Breast epithelium (tissue), 3 donors: ENCODE data around the gene UCK2.

Experiments used
- POLR2A ChIP-seq: fragments of 450-650 bp; IDR thresholded peaks from one replicate; pipeline ENCODE4 v1.6.1; 2016; ENCODE audit warnings: antibody characterized with exemption, mild to moderate bottlenecking, moderate library complexity
- POLR2AphosphoS5 ChIP-seq, 3 donors: sonication (generic); formaldehyde crosslinking; IDR thresholded peaks; one replicate each; pipeline ENCODE4 v1.6.1; 2017; ENCODE audit warnings: antibody characterized with exemption in 3 of 3
- TF ChIP-seq, protein P1 (sequence below), 3 donors: fragments of 450-650 bp; IDR thresholded peaks; one replicate each; pipeline ENCODE4 v1.5.1; 2016 to 2017; ENCODE audit warnings: antibody characterized with exemption in 3 of 3, mild to moderate bottlenecking in 3 of 3, moderate library complexity in 3 of 3

DNA sequence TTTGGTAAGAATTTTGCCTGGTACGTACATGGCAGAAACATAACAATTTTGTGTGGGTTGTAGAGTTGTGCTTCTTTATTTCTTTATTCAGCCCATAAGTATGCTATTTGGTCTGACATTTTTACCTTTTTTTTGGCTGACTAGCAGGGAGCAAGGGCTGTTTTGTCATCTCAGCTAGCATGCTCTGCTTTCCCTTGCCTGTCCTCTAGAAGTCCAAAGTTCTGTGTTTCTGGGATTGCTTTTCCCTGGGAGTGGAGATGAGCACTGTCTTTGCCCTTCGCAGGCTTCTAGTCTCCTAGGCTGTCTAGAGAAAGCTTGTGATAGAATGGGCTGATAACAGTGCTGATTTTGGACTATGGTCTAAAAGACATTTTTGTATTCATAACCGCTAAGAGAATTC, 7.5 kb downstream of the UCK2 start:
- TF ChIP-seq, protein P1, sequence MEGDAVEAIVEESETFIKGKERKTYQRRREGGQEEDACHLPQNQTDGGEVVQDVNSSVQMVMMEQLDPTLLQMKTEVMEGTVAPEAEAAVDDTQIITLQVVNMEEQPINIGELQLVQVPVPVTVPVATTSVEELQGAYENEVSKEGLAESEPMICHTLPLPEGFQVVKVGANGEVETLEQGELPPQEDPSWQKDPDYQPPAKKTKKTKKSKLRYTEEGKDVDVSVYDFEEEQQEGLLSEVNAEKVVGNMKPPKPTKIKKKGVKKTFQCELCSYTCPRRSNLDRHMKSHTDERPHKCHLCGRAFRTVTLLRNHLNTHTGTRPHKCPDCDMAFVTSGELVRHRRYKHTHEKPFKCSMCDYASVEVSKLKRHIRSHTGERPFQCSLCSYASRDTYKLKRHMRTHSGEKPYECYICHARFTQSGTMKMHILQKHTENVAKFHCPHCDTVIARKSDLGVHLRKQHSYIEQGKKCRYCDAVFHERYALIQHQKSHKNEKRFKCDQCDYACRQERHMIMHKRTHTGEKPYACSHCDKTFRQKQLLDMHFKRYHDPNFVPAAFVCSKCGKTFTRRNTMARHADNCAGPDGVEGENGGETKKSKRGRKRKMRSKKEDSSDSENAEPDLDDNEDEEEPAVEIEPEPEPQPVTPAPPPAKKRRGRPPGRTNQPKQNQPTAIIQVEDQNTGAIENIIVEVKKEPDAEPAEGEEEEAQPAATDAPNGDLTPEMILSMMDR (IDR thresholded peaks at IDR 0.05) = no peak
- TF ChIP-seq POLR2A (no peak), POLR2AphosphoS5 (IDR thresholded peaks at IDR 0.05) (no peak)
